ENCODE measurements around the gene HECW1.
A peak's percentile ranks its signal among the peaks of the same experiment; 100 is the strongest.

HECW1 gene

DNA sequence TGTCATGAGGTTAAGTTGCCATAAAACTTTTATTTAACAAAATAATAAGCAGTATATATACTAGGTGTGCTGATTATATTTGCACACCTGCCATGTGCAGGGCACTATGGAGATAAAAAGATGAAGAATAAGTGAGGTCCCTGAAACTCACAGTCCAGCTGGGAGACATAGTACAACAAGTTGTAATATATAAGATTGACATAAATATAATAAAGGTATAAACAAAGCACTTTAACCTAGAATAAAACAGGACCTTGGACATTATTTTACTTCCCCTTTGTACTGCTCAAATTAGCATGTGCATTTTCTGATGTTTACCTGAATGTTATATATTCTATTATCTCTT lies 476.7 kb downstream of the HECW1 start:
- H3K4me3 ChIP-seq (ENCODE audit: control insufficient read depth in 1 of 7, extremely low read depth in 1 of 7, insufficient read depth in 4 of 7, low read depth in 2 of 7, low read length in 6 of 7) = no peak overlapping the region
- peaks cover 0 to 1% (median 0%) of the 10 kb centered on the region in 5 experiments for H3K9me3 ChIP-seq (ENCODE audit: control extremely low read depth in 1 of 5, control insufficient read depth in 4 of 5, insufficient read depth in 2 of 5, low read depth in 1 of 5, low read length in 4 of 5)
- no peaks in the 10 kb centered on the region for H3K27me3 ChIP-seq (replicated peaks in 2 of 5; ENCODE audit: control insufficient read depth in 4 of 5, insufficient read depth in 5 of 5, low read length in 4 of 5)
- no peaks in the 10 kb centered on the region for H3K36me3 ChIP-seq (ENCODE audit: control insufficient read depth in 4 of 4, insufficient read depth in 4 of 4, low read length in 3 of 4)
- no peak overlapping the region for H3K27ac ChIP-seq (ENCODE audit: insufficient read depth in 1 of 2, low read depth in 1 of 2, low read length in 2 of 2, poor library complexity in 1 of 2, severe bottlenecking in 2 of 2)
- peaks cover 7 to 17% (median 12%) of the 10 kb centered on the region in 4 experiments for H3K4me1 ChIP-seq (ENCODE audit: control extremely low read depth in 1 of 4, control insufficient read depth in 4 of 4, insufficient read depth in 4 of 4, low read length in 3 of 4)
- ChIA-PET POLR2A (interaction anchor here (0.5 kb wide), 1 partner anchor 8 kb away, joined by 3 read pairs; no protein-coding TSS in a partner anchor), CTCF (interaction anchor here (0.8 to 2.9 kb wide), 5 partner anchors 16 to 111 kb away, joined by 3 to 9 read pairs (median 4); no protein-coding TSS in a partner anchor)
- DNase-seq = no peak

DNA sequence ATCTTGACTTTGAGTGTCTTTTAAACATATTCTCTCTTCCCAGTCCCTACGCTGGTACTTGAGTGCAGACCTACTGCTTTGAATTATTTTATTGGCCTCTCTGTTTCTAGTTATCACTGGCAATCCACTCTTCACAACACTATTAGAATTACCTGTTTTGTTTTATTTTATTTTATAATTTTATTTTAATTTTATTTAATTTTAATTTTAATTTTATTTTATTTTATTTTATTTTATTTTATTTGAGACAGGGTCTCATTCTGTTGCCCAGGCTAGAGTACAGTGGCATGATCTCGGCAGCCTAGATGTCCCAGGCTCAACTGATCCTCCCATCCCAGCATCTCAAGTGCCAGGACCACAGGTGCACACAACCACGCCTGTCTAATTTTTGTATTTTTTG lies 477.3 kb downstream of the HECW1 start:
- DNase-seq = no peak
- ChIA-PET CTCF (interaction anchor here (0.8 to 2.9 kb wide), 4 partner anchors 15 to 104 kb away, joined by 3 to 9 read pairs (median 4); no protein-coding TSS in a partner anchor), POLR2A (no interaction called here)
- no peak overlapping the region for H3K27ac ChIP-seq (ENCODE audit: insufficient read depth in 1 of 2, low read depth in 1 of 2, low read length in 2 of 2, poor library complexity in 1 of 2, severe bottlenecking in 2 of 2)
- peaks cover under 1 to 11% (median 5%) of the 10 kb centered on the region in 4 experiments for H3K4me1 ChIP-seq (ENCODE audit: control extremely low read depth in 1 of 4, control insufficient read depth in 4 of 4, insufficient read depth in 4 of 4, low read length in 3 of 4)
- H3K27me3 ChIP-seq (replicated peaks in 2 of 5; ENCODE audit: control insufficient read depth in 4 of 5, insufficient read depth in 5 of 5, low read length in 4 of 5) = no peaks in the 10 kb centered on the region
- WGBS (ENCODE audit: insufficient coverage) = 100% methylated on average over 1 of the region's 3 CpGs
- H3K9me3 ChIP-seq (ENCODE audit: control extremely low read depth in 1 of 5, control insufficient read depth in 4 of 5, insufficient read depth in 2 of 5, low read depth in 1 of 5, low read length in 4 of 5) = peaks cover 0 to 1% (median 0%) of the 10 kb centered on the region in 5 experiments
- no peak overlapping the region for H3K4me3 ChIP-seq (ENCODE audit: control insufficient read depth in 1 of 7, extremely low read depth in 1 of 7, insufficient read depth in 4 of 7, low read depth in 2 of 7, low read length in 6 of 7)
- no peaks in the 10 kb centered on the region for H3K36me3 ChIP-seq (ENCODE audit: control insufficient read depth in 4 of 4, insufficient read depth in 4 of 4, low read length in 3 of 4)

DNA sequence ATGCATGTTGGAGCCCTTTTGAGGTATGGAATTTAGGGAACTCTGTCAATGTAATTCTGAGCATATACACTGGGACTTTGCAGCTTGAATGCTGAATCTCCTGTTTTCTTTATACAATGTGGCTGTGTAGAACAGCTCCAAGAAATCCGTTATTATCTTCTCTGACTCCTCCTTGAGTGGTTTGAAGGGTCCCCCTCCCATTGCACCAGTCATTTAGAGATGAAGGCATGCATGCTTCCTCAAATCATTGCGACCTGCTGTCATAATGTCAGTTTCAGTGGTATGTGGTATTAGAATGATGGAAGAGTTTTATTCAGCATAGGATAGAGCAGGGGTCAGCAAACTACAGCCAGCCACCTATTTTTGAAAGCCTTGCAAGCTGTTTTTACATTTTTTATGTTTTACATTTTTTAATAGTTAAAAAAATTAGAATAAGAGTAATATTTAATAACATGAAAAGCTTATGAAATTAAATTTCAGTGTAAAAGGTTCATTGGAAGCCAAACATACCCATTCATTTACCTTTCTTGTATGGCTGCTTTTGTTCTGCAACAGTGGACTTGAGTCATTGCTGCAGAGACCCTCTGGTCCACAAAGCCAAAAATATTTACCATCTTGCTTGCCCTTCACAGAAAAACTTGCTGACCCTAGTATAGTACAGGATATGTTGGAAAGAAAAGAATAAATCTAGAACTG lies 478.6 kb downstream of the HECW1 start:
- 86% methylated on average over 1 of the region's 2 CpGs for WGBS (ENCODE audit: insufficient coverage)
- H3K4me1 ChIP-seq (ENCODE audit: control extremely low read depth in 1 of 4, control insufficient read depth in 4 of 4, insufficient read depth in 4 of 4, low read length in 3 of 4) = peaks cover 0 to 4% (median 2%) of the 10 kb centered on the region in 4 experiments
- H3K9me3 ChIP-seq (ENCODE audit: control extremely low read depth in 1 of 5, control insufficient read depth in 4 of 5, insufficient read depth in 2 of 5, low read depth in 1 of 5, low read length in 4 of 5) = peaks cover 0 to 1% (median 0%) of the 10 kb centered on the region in 5 experiments
- ChIA-PET CTCF (interaction anchor here (0.7 to 1.9 kb wide), 4 partner anchors 9 to 107 kb away, joined by 4 to 6 read pairs (median 4); partner anchors contain the start of gene STK17A), POLR2A (no interaction called here)
- DNase-seq = peak in 1 of 3 donors; percentile 21
- H3K27ac ChIP-seq (ENCODE audit: insufficient read depth in 1 of 2, low read depth in 1 of 2, low read length in 2 of 2, poor library complexity in 1 of 2, severe bottlenecking in 2 of 2) = no peak overlapping the region
- H3K36me3 ChIP-seq (ENCODE audit: control insufficient read depth in 4 of 4, insufficient read depth in 4 of 4, low read length in 3 of 4) = peaks cover 0 to 2% (median under 1%) of the 10 kb centered on the region in 4 experiments
- no peaks in the 10 kb centered on the region for H3K27me3 ChIP-seq (replicated peaks in 2 of 5; ENCODE audit: control insufficient read depth in 4 of 5, insufficient read depth in 5 of 5, low read length in 4 of 5)
- no peak overlapping the region for H3K4me3 ChIP-seq (ENCODE audit: control insufficient read depth in 1 of 7, extremely low read depth in 1 of 7, insufficient read depth in 4 of 7, low read depth in 2 of 7, low read length in 6 of 7)

DNA sequence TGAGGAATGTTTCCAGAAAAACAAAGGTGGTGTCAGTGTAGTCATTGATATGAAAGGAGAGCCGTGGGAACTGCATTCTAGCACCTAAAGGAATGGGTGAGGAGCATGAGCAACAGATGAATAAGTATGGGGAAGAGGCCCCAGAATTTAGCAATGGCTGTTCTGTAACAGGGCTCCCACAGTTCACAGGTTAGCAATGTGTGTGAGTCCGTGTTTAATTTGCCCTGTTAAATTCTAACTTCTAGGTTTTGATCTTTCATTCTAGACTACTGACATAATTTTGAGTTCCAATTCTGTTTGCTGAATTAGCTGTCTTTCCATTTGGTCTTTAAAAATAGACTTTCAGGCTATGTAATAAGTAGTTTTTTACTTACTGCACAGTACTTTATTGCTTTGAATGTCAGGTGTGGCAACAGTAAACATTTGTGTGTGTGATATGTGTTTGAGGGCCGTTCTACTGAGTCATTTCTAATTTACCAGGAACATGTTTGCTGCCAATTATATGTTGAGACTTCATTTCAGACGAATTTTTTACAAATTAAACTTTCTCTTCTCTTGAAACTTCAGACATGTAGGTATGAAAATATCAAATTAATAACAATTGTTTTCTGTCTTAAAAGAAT lies 479.2 kb downstream of the HECW1 start:
- peaks cover 0 to 4% (median 2%) of the 10 kb centered on the region in 4 experiments for H3K4me1 ChIP-seq (ENCODE audit: control extremely low read depth in 1 of 4, control insufficient read depth in 4 of 4, insufficient read depth in 4 of 4, low read length in 3 of 4)
- no peaks in the 10 kb centered on the region for H3K27me3 ChIP-seq (replicated peaks in 2 of 5; ENCODE audit: control insufficient read depth in 4 of 5, insufficient read depth in 5 of 5, low read length in 4 of 5)
- CTCF ChIA-PET = interaction anchor here (1.6 to 1.9 kb wide), 2 partner anchors 9 to 107 kb away, joined by 5 to 6 read pairs; partner anchors contain the start of gene STK17A
- H3K4me3 ChIP-seq (ENCODE audit: control insufficient read depth in 1 of 7, extremely low read depth in 1 of 7, insufficient read depth in 4 of 7, low read depth in 2 of 7, low read length in 6 of 7) = no peak overlapping the region
- POLR2A ChIA-PET = no interaction called here
- H3K9me3 ChIP-seq (ENCODE audit: control extremely low read depth in 1 of 5, control insufficient read depth in 4 of 5, insufficient read depth in 2 of 5, low read depth in 1 of 5, low read length in 4 of 5) = peaks cover 0 to 1% (median 0%) of the 10 kb centered on the region in 5 experiments
- DNase-seq = no peak
- WGBS (ENCODE audit: insufficient coverage) = 93% methylated on average over 2 of the region's 4 CpGs
- H3K27ac ChIP-seq (ENCODE audit: insufficient read depth in 1 of 2, low read depth in 1 of 2, low read length in 2 of 2, poor library complexity in 1 of 2, severe bottlenecking in 2 of 2) = no peak overlapping the region
- peaks cover 0 to 3% (median 1%) of the 10 kb centered on the region in 4 experiments for H3K36me3 ChIP-seq (ENCODE audit: control insufficient read depth in 4 of 4, insufficient read depth in 4 of 4, low read length in 3 of 4)

DNA sequence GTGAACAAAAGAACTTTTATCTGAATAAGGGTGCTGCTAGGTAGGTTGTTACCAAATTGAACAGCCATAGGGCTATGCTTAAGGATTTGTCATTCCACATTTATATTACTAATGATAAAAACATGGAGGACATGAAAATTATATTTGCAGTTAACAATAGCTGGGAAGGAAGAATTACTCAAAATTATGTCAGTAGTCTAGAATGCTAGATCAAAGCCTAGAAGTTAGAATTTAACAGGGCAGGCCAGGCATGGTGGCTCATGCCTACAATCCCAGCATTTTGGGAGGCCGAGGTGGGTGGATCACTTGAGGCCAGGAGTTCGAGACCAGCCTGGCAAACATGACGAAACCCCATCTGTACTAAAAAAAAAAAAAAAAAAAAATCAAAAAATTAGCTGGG lies 479.9 kb downstream of the HECW1 start:
- H3K27ac ChIP-seq (ENCODE audit: insufficient read depth in 1 of 2, low read depth in 1 of 2, low read length in 2 of 2, poor library complexity in 1 of 2, severe bottlenecking in 2 of 2) = no peak overlapping the region
- H3K4me3 ChIP-seq (ENCODE audit: control insufficient read depth in 1 of 7, extremely low read depth in 1 of 7, insufficient read depth in 4 of 7, low read depth in 2 of 7, low read length in 6 of 7) = no peak overlapping the region
- DNase-seq = no peak
- CTCF ChIA-PET = interaction anchor here (1.0 to 1.9 kb wide), 2 partner anchors 10 kb away, joined by 4 to 6 read pairs; partner anchors contain the start of gene STK17A
- peaks cover 0 to 3% (median 2%) of the 10 kb centered on the region in 4 experiments for H3K36me3 ChIP-seq (ENCODE audit: control insufficient read depth in 4 of 4, insufficient read depth in 4 of 4, low read length in 3 of 4)
- POLR2A ChIA-PET = interaction anchor here (0.6 kb wide), 1 partner anchor 33 kb away, joined by 4 read pairs; no protein-coding TSS in a partner anchor
- no CpG with 5 or more reads among the region's 3 CpGs for WGBS (ENCODE audit: insufficient coverage)
- peaks cover 0 to 4% (median 2%) of the 10 kb centered on the region in 4 experiments for H3K4me1 ChIP-seq (ENCODE audit: control extremely low read depth in 1 of 4, control insufficient read depth in 4 of 4, insufficient read depth in 4 of 4, low read length in 3 of 4)
- H3K9me3 ChIP-seq (ENCODE audit: control extremely low read depth in 1 of 5, control insufficient read depth in 4 of 5, insufficient read depth in 2 of 5, low read depth in 1 of 5, low read length in 4 of 5) = peaks cover 0 to 1% (median 0%) of the 10 kb centered on the region in 5 experiments
- no peaks in the 10 kb centered on the region for H3K27me3 ChIP-seq (replicated peaks in 2 of 5; ENCODE audit: control insufficient read depth in 4 of 5, insufficient read depth in 5 of 5, low read length in 4 of 5)

DNA sequence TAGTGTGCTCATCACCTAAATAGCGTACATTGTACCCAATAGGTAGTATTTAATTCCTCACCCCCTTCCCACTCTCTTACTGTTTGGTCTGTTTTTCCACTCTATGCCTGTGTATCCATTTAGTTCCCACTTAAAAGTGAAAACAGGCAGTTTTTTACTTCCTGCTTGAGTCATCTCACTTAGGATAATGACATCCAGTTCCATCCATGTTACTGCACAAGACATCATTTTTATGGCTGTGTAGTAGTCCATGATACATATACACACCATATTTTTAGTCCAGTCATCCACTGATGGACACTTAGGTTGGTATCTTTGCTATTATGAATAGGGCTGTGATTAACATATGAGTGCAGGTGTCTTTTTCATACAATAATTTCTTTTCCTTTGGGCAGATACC lies 480.6 kb downstream of the HECW1 start:
- CTCF ChIA-PET = interaction anchor here (1.0 kb wide), 1 partner anchor 10 kb away, joined by 4 read pairs; the partner anchor contains the start of gene STK17A

More for the DNA sequence above, 480.6 kb downstream of the HECW1 start:
- Histone ChIP-seq H3K27ac (ENCODE audit: insufficient read depth in 1 of 2, low read depth in 1 of 2, low read length in 2 of 2, poor library complexity in 1 of 2, severe bottlenecking in 2 of 2) (no peak overlapping the region), H3K36me3 (ENCODE audit: control insufficient read depth in 4 of 4, insufficient read depth in 4 of 4, low read length in 3 of 4) (peaks cover 0 to 6% (median 2%) of the 10 kb centered on the region in 4 experiments), H3K4me3 (ENCODE audit: control insufficient read depth in 1 of 7, extremely low read depth in 1 of 7, insufficient read depth in 4 of 7, low read depth in 2 of 7, low read length in 6 of 7) (no peak overlapping the region), H3K4me1 (ENCODE audit: control extremely low read depth in 1 of 4, control insufficient read depth in 4 of 4, insufficient read depth in 4 of 4, low read length in 3 of 4) (peaks cover 0 to 4% (median 2%) of the 10 kb centered on the region in 4 experiments), H3K27me3 (replicated peaks in 2 of 5; ENCODE audit: control insufficient read depth in 4 of 5, insufficient read depth in 5 of 5, low read length in 4 of 5) (no peaks in the 10 kb centered on the region), H3K9me3 (ENCODE audit: control extremely low read depth in 1 of 5, control insufficient read depth in 4 of 5, insufficient read depth in 2 of 5, low read depth in 1 of 5, low read length in 4 of 5) (peaks cover 0 to 1% (median 0%) of the 10 kb centered on the region in 5 experiments)
- no CpG with 5 or more reads among the region's 1 CpG for WGBS (ENCODE audit: insufficient coverage)
- POLR2A ChIA-PET = interaction anchor here (0.6 kb wide), 1 partner anchor 34 kb away, joined by 4 read pairs; no protein-coding TSS in a partner anchor
- no peak for DNase-seq

All from common myeloid progenitor, CD34-positive (primary cell).